SK-N-SH treated with all-trans-retinoic acid at 6 μM for 48 hours (cell line): Measurements from ENCODE around the gene ATP2C1.

Experiments
- ARNTL ChIP-seq: fragments of 450-650 bp; formaldehyde crosslinking; IDR thresholded peaks from 2 replicates; pipeline ENCODE4 v1.5.0; 2020; ENCODE audit warnings: low read depth, mild to moderate bottlenecking, moderate library complexity, borderline replicate concordance
- BACH2 ChIP-seq: fragments of 250-450 bp; sonication (Bioruptor Pico); IDR thresholded peaks from 2 replicates; pipeline ENCODE4 v1.9.0; 2021; ENCODE audit warnings: mild to moderate bottlenecking, borderline replicate concordance
- CREB5 ChIP-seq: fragments of 250-450 bp; sonication (Bioruptor Pico); IDR thresholded peaks from 2 replicates; pipeline ENCODE4 v1.5.1; 2020; ENCODE audit warnings: low read depth, mild to moderate bottlenecking, moderate library complexity
- CSRNP3 ChIP-seq: fragments of 250-450 bp; sonication (Bioruptor Pico); IDR thresholded peaks from 2 replicates; pipeline ENCODE4 v1.5.1; 2021; ENCODE audit warnings: mild to moderate bottlenecking, moderate library complexity
- ESRRG ChIP-seq: fragments of 250-450 bp; sonication (Bioruptor Pico); IDR thresholded peaks from 2 replicates; pipeline ENCODE4 v1.6.1; 2021; ENCODE audit warnings: mild to moderate bottlenecking
- GLIS3 ChIP-seq: fragments of 250-450 bp; sonication (Bioruptor Pico); IDR thresholded peaks from 2 replicates; pipeline ENCODE4 v1.5.0; 2020; ENCODE audit warnings: mild to moderate bottlenecking, moderate library complexity
- PPARA ChIP-seq: fragments of 250-450 bp; sonication (Bioruptor Pico); IDR thresholded peaks from 2 replicates; pipeline ENCODE4 v1.5.0; 2020; ENCODE audit warnings: mild to moderate bottlenecking, borderline replicate concordance
- RARB ChIP-seq: fragments of 250-450 bp; sonication (Bioruptor Pico); IDR thresholded peaks from 2 replicates; pipeline ENCODE4 v1.8.0; 2021; ENCODE audit warnings: mild to moderate bottlenecking, moderate library complexity
- SNAI2 ChIP-seq: fragments of 250-450 bp; sonication (Bioruptor Pico); IDR thresholded peaks from 2 replicates; pipeline ENCODE4 v1.5.0; 2020; ENCODE audit warnings: mild to moderate bottlenecking, moderate library complexity
- ZFP30 ChIP-seq: fragments of 450-650 bp; formaldehyde crosslinking; IDR thresholded peaks from 2 replicates; pipeline ENCODE4 v1.5.0; 2022; ENCODE audit warnings: mild to moderate bottlenecking, moderate library complexity
- ZNF8 ChIP-seq: fragments of 450-650 bp; formaldehyde crosslinking; IDR thresholded peaks from 2 replicates; pipeline ENCODE4 v1.5.0; 2020; ENCODE audit warnings: mild to moderate bottlenecking, moderate library complexity

GRCh38 chr3:130967281-130967680, 73.4 kb downstream of the ATP2C1 start:
- TF ChIP-seq ZNF8 (CRISPR knock-in tag): no peak
- TF ChIP-seq GLIS3 (CRISPR knock-in tag): no peak
- no peak for TF ChIP-seq RARB (CRISPR knock-in tag)
- TF ChIP-seq CREB5: no peak
- no peak for TF ChIP-seq BACH2 (CRISPR knock-in tag)
- no peak for TF ChIP-seq ARNTL (CRISPR knock-in tag)
- no peak for TF ChIP-seq ESRRG (CRISPR knock-in tag)
- TF ChIP-seq PPARA (CRISPR knock-in tag): no peak
- no peak for TF ChIP-seq CSRNP3
- no peak for TF ChIP-seq ZFP30 (CRISPR knock-in tag)
- no peak for TF ChIP-seq SNAI2 (CRISPR knock-in tag)
